PC-3 (cell line): Measurements from ENCODE around the gene RTN3.

Experiments
- EZH2 ChIP-seq: fragments of 300-600 bp; sonication (generic); IDR thresholded peaks from one replicate; pipeline ENCODE4 v1.6.1; 2017; ENCODE audit warnings: antibody characterized with exemption, mild to moderate bottlenecking, low read length; ENCODE audit not compliant: unreplicated experiment
- TF ChIP-seq, protein P1 (sequence below): fragments of 300-600 bp; sonication (generic); conservative IDR thresholded peaks from 2 replicates; pipeline ENCODE4 v1.5.1; 2017; ENCODE audit warnings: antibody characterized with exemption, low read depth, mild to moderate bottlenecking, low read length

DNA sequence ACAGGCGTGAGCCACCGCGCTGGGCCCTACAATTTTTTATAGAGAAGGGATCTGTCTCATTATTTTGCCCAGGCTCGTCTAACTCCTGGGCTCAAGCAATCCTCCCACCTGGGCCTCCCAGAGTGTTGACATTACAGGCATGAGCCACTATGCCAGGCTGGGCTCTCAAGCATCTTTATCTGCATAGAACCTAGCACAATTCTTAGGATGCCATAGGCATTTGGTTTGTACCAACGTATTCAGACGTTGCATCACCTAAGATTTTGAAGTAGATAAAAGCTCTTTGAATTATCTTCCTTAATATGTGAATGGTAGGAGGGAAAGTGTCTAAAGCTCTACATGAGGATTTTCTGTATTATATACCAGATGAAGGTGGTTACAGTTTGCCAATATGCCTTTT, 30.5 kb downstream of the RTN3 start:
- TF ChIP-seq, protein P1, sequence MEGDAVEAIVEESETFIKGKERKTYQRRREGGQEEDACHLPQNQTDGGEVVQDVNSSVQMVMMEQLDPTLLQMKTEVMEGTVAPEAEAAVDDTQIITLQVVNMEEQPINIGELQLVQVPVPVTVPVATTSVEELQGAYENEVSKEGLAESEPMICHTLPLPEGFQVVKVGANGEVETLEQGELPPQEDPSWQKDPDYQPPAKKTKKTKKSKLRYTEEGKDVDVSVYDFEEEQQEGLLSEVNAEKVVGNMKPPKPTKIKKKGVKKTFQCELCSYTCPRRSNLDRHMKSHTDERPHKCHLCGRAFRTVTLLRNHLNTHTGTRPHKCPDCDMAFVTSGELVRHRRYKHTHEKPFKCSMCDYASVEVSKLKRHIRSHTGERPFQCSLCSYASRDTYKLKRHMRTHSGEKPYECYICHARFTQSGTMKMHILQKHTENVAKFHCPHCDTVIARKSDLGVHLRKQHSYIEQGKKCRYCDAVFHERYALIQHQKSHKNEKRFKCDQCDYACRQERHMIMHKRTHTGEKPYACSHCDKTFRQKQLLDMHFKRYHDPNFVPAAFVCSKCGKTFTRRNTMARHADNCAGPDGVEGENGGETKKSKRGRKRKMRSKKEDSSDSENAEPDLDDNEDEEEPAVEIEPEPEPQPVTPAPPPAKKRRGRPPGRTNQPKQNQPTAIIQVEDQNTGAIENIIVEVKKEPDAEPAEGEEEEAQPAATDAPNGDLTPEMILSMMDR, result no peak
- no peak for TF ChIP-seq EZH2
